ENCODE data around the gene GP1BA.

The GP1BA gene

DNA sequence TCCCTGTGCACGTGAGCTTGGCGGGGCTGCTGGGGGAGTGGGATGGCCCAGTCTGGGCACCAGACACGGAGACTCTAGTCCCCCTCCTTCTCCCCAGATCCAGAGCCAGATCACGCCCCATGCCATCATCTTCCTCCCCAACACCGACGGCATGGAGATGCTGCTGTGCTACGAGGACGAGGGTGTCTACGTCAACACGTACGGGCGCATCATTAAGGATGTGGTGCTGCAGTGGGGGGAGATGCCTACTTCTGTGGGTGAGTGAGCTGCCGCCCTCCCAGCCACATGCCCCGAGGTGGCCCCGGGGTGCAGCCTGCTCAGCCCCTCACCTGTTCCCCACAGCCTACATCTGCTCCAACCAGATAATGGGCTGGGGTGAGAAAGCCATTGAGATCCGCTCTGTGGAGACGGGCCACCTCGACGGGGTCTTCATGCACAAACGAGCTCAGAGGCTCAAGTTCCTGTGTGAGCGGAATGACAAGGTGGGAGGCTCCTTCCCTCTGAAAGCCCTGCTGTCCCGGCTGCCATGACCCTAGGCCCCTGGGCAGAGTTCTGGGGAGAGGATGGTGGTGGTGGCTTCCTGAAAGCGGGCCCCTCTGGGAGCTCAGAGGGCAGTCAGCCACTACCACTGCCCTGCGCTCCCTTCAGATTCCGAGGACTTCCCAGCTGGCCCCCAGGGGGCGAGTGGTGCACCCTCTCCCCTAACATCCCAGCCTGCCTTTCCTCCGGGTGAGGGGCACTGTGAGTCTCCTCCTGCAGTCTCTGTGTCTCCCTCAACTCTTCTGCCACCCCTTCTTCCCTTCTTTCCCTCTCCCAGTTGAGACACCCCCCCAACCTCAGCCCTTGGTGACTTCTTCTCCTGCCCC, 35.5 kb upstream of the GP1BA start:
- WGBS, result 95% methylated on average over 27 of the region's 27 CpGs
- Histone ChIP-seq H3K9me3 (ENCODE audit: insufficient read depth, low read depth, low read length) (no peaks in the 10 kb centered on the region), H3K4me3 (ENCODE audit: low read length) (no peak overlapping the region), H3K27ac (ENCODE audit: low read depth, low read length) (no peak overlapping the region), H3K27me3 (ENCODE audit: insufficient read depth, low read length) (no peaks in the 10 kb centered on the region), H3K36me3 (ENCODE audit: insufficient read depth, low read length) (peaks cover 48% of the 10 kb centered on the region), H3K4me1 (ENCODE audit: insufficient read depth, low read length) (no peaks in the 10 kb centered on the region), H3K9ac (ENCODE audit: low read depth, low read length) (no peak overlapping the region)

DNA sequence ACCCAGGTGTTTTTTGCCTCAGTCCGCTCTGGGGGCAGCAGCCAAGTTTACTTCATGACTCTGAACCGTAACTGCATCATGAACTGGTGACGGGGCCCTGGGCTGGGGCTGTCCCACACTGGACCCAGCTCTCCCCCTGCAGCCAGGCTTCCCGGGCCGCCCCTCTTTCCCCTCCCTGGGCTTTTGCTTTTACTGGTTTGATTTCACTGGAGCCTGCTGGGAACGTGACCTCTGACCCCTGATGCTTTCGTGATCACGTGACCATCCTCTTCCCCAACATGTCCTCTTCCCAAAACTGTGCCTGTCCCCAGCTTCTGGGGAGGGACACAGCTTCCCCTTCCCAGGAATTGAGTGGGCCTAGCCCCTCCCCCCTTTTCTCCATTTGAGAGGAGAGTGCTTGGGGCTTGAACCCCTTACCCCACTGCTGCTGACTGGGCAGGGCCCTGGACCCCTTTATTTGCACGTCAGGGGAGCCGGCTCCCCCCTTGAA, 34.8 kb upstream of the GP1BA start:
- peaks cover 44% of the 10 kb centered on the region for H3K36me3 ChIP-seq (ENCODE audit: insufficient read depth, low read length)
- no peak overlapping the region for H3K9ac ChIP-seq (ENCODE audit: low read depth, low read length)
- no peak overlapping the region for H3K27ac ChIP-seq (ENCODE audit: low read depth, low read length)
- H3K9me3 ChIP-seq (ENCODE audit: insufficient read depth, low read depth, low read length), result no peaks in the 10 kb centered on the region
- no peak overlapping the region for H3K4me3 ChIP-seq (ENCODE audit: low read length)
- 89% methylated on average over 10 of the region's 10 CpGs for WGBS
- H3K4me1 ChIP-seq (ENCODE audit: insufficient read depth, low read length), result no peaks in the 10 kb centered on the region
- H3K27me3 ChIP-seq (ENCODE audit: insufficient read depth, low read length), result no peaks in the 10 kb centered on the region

DNA sequence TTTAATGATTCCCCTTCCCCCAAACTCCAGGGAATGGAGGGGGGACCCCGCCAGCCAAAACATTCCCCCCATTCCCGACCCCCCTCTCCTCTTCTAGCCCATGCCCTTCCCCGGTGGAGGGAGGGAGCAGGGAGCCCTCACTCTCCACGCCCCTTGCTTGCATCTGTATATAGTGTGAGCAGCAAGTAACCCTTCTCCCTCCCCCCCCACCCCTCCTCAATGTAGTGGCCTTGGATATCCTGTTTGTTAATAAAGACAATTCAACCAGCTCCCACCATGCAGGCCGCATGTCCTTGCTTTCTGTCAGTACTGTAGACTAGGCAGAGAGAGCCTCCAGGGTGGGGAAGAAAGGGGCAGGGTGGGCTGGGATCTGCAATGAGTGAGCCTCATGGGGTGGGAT, 34.3 kb upstream of the GP1BA start:
- no peaks in the 10 kb centered on the region for H3K9me3 ChIP-seq (ENCODE audit: insufficient read depth, low read depth, low read length)
- H3K27ac ChIP-seq (ENCODE audit: low read depth, low read length), result no peak overlapping the region
- peaks cover 39% of the 10 kb centered on the region for H3K36me3 ChIP-seq (ENCODE audit: insufficient read depth, low read length)
- H3K4me1 ChIP-seq (ENCODE audit: insufficient read depth, low read length), result no peaks in the 10 kb centered on the region
- H3K9ac ChIP-seq (ENCODE audit: low read depth, low read length), result no peak overlapping the region
- WGBS, result 82% methylated on average over 1 of the region's 5 CpGs
- no peak overlapping the region for H3K4me3 ChIP-seq (ENCODE audit: low read length)
- H3K27me3 ChIP-seq (ENCODE audit: insufficient read depth, low read length), result no peaks in the 10 kb centered on the region

DNA sequence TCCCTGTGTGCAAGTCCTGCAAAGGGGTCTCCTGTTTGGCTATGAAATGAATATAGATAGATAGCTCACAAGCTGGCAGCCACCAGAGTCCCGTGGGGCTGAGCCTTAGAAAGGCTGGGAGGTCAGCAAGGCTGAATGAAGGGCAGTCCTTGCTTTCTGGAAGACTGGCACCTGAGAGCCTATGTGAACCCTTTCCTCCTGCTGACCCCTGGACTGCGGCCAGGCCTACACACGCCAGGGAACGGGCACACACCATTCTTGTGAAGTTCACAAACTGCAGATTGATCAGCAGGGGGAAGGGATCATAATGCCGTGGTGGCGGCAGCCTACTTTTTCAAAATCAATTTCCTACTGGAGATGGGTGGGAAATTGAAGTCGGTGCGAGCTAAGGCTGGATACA, 33.7 kb upstream of the GP1BA start:
- Histone ChIP-seq H3K4me1 (ENCODE audit: insufficient read depth, low read length) (no peaks in the 10 kb centered on the region), H3K27me3 (ENCODE audit: insufficient read depth, low read length) (no peaks in the 10 kb centered on the region), H3K36me3 (ENCODE audit: insufficient read depth, low read length) (peaks cover 34% of the 10 kb centered on the region), H3K27ac (ENCODE audit: low read depth, low read length) (no peak overlapping the region), H3K9ac (ENCODE audit: low read depth, low read length) (no peak overlapping the region), H3K9me3 (ENCODE audit: insufficient read depth, low read depth, low read length) (no peaks in the 10 kb centered on the region), H3K4me3 (ENCODE audit: low read length) (peak overlapping the region; percentile 58; the same call in 1 of the 2 replicates)
- 96% methylated on average over 8 of the region's 8 CpGs for WGBS

DNA sequence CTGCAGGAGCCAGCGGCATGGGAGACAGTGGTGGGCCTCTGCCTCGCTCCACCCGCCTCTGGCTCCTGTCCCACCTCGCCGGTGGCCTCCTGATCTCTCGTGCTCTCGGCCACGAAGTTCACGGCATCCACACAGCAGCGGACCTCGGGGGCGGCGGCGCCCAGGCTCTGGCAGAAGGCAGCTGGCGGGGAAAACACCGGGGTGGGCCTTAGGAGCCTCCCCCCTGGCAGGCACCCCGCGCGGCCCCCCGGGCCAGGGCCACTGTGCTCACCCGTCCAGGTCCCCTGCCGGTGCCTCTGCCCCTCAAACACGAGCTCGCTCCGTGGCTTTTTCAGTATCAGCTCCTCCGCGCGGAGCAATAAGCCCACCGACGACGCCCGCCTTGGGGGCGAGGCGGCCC, 33.1 kb upstream of the GP1BA start:
- Histone ChIP-seq H3K27ac (ENCODE audit: low read depth, low read length) (no peak overlapping the region), H3K9ac (ENCODE audit: low read depth, low read length) (peak overlapping the region; percentile 43; the same call in 1 of the 2 replicates), H3K4me1 (ENCODE audit: insufficient read depth, low read length) (no peaks in the 10 kb centered on the region), H3K36me3 (ENCODE audit: insufficient read depth, low read length) (peaks cover 28% of the 10 kb centered on the region), H3K9me3 (ENCODE audit: insufficient read depth, low read depth, low read length) (no peaks in the 10 kb centered on the region), H3K27me3 (ENCODE audit: insufficient read depth, low read length) (no peaks in the 10 kb centered on the region), H3K4me3 (ENCODE audit: low read length) (peak overlapping the region; percentile 58)
- WGBS, result 93% methylated on average over 34 of the region's 34 CpGs

DNA sequence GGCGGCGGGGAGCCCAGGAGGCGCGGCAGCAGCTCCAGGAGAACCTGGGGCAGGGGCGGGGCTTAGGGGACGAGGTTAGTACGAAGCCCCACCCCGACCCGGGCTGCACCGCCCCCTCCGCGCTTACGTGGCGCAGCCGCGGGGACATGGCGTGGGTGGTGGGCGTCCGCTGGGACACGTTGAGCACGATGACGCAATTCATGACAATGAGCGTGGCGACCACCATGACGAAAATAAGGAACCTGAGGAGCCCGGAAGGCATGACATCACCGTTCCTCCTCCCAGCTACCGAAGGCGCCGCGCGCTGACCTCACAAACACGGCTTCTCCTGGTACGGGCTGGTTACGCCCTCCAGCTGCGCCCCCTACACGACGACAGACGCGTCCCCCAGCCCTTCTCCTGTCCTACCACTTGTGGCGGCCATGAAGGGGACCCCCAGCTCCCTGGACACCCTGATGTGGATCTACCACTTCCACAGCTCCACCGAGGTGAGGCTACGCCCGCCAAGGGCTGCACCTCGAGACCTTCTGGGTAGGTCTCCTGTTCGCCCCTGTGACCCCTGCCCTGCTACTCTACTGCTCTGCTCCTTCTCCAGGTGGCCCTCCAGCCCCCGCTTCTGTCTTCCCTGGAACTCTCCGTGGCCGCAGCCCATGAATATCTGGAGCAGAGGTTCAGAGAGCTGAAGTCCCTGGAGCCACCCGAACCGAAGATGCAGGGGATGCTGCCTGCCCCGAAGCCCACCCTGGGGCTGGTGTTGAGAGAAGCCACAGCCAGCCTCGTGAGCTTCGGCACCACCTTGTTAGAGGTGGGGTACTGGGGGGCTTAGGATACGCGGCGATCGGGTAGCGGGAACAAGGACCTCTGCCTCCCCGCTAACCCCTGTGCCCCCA, 32.5 kb upstream of the GP1BA start, which contains the start of gene C17orf107:
TSS of gene C17orf107 (plus strand) at position 196 of the 890 bp plus-strand sequence. CDS start at position 423, 227 bp downstream.
- peaks cover 21% of the 10 kb centered on the region for H3K36me3 ChIP-seq (ENCODE audit: insufficient read depth, low read length)
- no peaks in the 10 kb centered on the region for H3K27me3 ChIP-seq (ENCODE audit: insufficient read depth, low read length)
- peak within 1 kb of the TSS; percentile 58 for H3K4me3 ChIP-seq (ENCODE audit: low read length)
- H3K4me1 ChIP-seq (ENCODE audit: insufficient read depth, low read length), result no peaks in the 10 kb centered on the region
- H3K27ac ChIP-seq (ENCODE audit: low read depth, low read length), result 0 out of 2 replicates have a peak within 1 kb of the TSS, but pooled peaks have one; percentile 10
- WGBS, result 93% methylated on average over 60 of the region's 60 CpGs
- peak within 1 kb of the TSS; percentile 43 for H3K9ac ChIP-seq (ENCODE audit: low read depth, low read length)
- H3K9me3 ChIP-seq (ENCODE audit: insufficient read depth, low read depth, low read length), result no peaks in the 10 kb centered on the region

DNA sequence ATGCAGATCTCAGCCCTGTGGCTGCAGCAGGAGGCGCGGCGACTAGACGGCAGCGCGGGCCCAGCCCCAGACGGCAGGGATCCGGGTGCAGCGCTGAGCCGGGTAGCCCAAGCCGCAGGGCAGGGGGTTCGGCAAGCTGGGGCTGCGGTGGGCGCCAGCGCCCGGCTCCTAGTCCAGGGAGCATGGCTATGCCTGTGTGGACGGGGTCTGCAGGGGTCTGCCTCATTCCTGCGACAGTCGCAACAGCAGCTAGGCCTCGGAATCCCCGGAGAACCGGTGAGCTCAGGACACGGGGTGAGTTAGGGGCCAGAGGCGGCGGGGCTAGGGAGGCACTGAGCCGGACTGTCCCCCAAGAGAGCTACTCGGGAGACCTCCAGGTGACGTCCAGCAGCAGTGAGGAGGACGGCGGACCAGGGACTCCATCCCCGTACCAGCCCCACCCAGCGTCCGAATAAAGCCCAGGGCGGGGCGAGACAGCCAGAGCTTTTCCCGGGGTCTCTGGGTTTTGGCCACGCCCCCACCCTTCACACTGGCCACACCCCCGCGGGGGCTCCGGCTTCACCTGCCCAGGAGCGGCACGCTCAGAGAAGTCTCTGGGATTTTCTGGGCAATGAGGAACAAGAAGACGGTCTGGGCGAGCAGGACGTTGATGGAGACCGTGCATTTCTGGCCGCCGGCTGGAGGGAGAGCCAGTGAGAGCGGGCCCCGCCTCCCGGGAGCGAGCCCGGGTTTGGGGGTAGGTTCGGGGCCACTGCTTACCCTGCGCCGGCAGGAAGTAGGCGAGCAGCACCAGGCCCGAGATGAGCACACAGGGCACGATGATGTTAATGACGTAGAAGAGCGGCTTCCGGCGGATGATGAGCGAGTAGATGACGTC, 31.6 kb upstream of the GP1BA start:
- Histone ChIP-seq H3K27me3 (ENCODE audit: insufficient read depth, low read length) (no peaks in the 10 kb centered on the region), H3K36me3 (ENCODE audit: insufficient read depth, low read length) (peaks cover 12% of the 10 kb centered on the region), H3K9me3 (ENCODE audit: insufficient read depth, low read depth, low read length) (no peaks in the 10 kb centered on the region), H3K27ac (ENCODE audit: low read depth, low read length) (no peak overlapping the region), H3K4me3 (ENCODE audit: low read length) (peak overlapping the region; percentile 58), H3K4me1 (ENCODE audit: insufficient read depth, low read length) (no peaks in the 10 kb centered on the region), H3K9ac (ENCODE audit: low read depth, low read length) (no peak overlapping the region)
- WGBS, result 93% methylated on average over 65 of the region's 65 CpGs

DNA sequence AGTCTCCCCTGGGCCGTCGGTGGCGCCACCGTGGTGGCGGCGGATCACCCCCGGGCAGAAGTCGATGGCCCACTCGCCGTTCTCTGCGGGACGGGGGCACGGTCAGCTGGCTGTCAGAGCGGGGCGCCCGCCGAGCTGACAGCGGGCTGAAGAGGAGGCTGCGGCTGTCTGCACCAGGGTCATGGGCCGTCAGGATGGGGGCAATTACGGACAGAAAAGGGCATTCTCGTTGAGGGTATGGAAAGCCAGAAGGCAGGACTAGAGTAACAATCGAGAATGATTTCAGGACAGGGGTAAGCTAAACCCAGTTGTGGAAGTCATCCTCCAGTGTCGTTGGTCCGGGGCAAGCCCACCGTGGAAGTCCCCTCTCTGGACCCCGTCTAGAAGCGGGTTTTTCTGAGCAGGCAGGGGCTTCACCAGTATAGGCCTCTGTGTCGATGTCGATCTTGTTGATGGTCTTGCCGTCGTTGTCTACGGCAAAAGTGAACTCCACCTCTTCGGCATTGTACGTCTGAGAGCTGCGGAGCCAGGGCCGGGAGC, 30.9 kb upstream of the GP1BA start:
- WGBS, result 96% methylated on average over 37 of the region's 37 CpGs
- Histone ChIP-seq H3K27me3 (ENCODE audit: insufficient read depth, low read length) (no peaks in the 10 kb centered on the region), H3K4me3 (ENCODE audit: low read length) (peak overlapping the region; percentile 58; the same call in 1 of the 2 replicates), H3K9ac (ENCODE audit: low read depth, low read length) (no peak overlapping the region), H3K36me3 (ENCODE audit: insufficient read depth, low read length) (peaks cover 7% of the 10 kb centered on the region), H3K27ac (ENCODE audit: low read depth, low read length) (no peak overlapping the region), H3K9me3 (ENCODE audit: insufficient read depth, low read depth, low read length) (no peaks in the 10 kb centered on the region), H3K4me1 (ENCODE audit: insufficient read depth, low read length) (no peaks in the 10 kb centered on the region)

DNA sequence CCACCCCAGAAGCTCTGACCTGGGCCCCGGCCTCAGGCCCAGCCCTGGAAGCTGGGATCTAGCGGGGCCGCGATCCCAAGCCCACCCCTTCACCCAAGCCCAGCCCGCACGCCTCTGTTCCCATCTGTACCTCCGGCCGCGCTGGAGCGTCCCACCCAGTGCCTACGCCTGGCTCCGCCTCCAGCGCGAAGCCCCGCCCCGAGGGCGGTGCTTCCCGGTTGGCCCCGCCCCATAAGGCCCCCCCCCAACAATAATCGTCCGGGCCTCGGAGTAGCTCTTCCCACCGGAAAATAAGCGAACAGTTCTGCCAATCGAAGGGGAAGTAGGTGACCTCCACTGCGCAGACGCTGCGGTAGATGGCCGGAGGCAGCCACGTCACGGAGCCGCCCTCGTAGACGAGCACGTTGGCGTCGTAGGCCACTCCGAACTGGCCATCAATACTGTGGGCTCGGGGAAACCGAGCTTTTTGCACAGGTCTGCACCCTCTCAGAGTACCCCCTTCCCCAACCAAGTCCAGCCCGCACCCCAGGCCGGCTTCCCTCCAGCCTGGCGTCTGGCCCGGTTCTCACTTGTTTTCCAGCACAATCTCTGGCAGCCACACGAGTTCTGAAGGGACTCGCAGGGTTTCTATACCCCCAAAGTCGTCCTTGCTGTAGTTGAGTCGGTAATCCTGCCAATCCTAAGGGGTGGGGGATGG, 30.3 kb upstream of the GP1BA start:
- Histone ChIP-seq H3K4me3 (ENCODE audit: low read length) (no peak overlapping the region), H3K9me3 (ENCODE audit: insufficient read depth, low read depth, low read length) (no peaks in the 10 kb centered on the region), H3K27ac (ENCODE audit: low read depth, low read length) (no peak overlapping the region), H3K9ac (ENCODE audit: low read depth, low read length) (no peak overlapping the region), H3K36me3 (ENCODE audit: insufficient read depth, low read length) (peaks cover under 1% of the 10 kb centered on the region), H3K27me3 (ENCODE audit: insufficient read depth, low read length) (no peaks in the 10 kb centered on the region), H3K4me1 (ENCODE audit: insufficient read depth, low read length) (no peaks in the 10 kb centered on the region)
- WGBS, result 95% methylated on average over 48 of the region's 48 CpGs

DNA sequence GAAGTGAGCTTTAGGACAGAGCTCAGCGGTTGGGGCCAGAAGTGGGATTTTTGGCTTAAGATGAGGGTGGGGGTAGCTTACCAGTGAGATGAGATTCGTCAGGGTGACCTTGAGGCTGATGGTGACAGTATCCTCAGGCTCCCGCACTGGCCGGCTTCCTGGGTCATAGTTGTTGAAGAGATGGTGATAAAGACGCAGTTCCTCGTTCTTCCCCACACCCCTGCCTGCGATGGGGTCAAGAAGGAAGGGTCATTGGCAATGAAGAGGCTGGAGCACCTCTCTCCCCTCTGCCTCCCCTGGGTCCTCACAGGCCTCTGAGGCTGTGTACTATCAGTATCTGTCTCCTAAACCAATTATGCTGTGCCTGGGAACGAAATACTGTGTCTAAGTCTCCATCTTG, 29.5 kb upstream of the GP1BA start:
- Histone ChIP-seq H3K36me3 (ENCODE audit: insufficient read depth, low read length) (no peaks in the 10 kb centered on the region), H3K27ac (ENCODE audit: low read depth, low read length) (no peak overlapping the region), H3K9me3 (ENCODE audit: insufficient read depth, low read depth, low read length) (no peaks in the 10 kb centered on the region), H3K9ac (ENCODE audit: low read depth, low read length) (no peak overlapping the region), H3K4me3 (ENCODE audit: low read length) (no peak overlapping the region), H3K4me1 (ENCODE audit: insufficient read depth, low read length) (no peaks in the 10 kb centered on the region), H3K27me3 (ENCODE audit: insufficient read depth, low read length) (no peaks in the 10 kb centered on the region)
- WGBS, result 91% methylated on average over 8 of the region's 8 CpGs

All from HUES64 (cell line).